H1 (cell line): ENCODE results near the gene LRP3. TPM values are rescaled to one million over a fixed set of nuclear protein-coding genes. Genes with fewer than 3 reads are reported as not detected.

Source experiments
- CTCF ChIA-PET: fragments of 300-600 bp; sonication (Branson Sonifier 250); formaldehyde crosslinking; loops from one replicate; lab custom pipeline; 2021; ENCODE audit not compliant: partially characterized antibody; lab: Charles Lee
- POLR2A ChIA-PET: fragments of 300-600 bp; sonication (Branson Sonifier 250); formaldehyde crosslinking; loops from one replicate; lab custom pipeline; 2021; ENCODE audit warnings: inconsistent platforms; ENCODE audit not compliant: partially characterized antibody; lab: Charles Lee
- DNase-seq, 2 experiments: peaks; one replicate each; pipeline versions ENCODE4 v3.0.0 to v3.0.0-alpha.2; 2010 to 2022; ENCODE audit warnings: low spot score in 2 of 2, low read depth in 1 of 2, mixed read lengths in 1 of 2
- FAIRE-seq: peaks from 2 replicates; lab custom pipeline; 2011; peaks lifted over from hg19 to GRCh38; lab: Jason Lieb, UNC
- H2AFZ ChIP-seq: 2 replicates; pipeline ENCODE4 v1.8.1; 2012; ENCODE audit warnings: low read length, inconsistent platforms
- H2AK5ac ChIP-seq: 2 replicates; pipeline ENCODE4 v1.6.1; 2013; ENCODE audit warnings: low read depth, low read length
- H2BK120ac ChIP-seq: replicated peaks from 2 replicates; pipeline ENCODE3; 2013; ENCODE audit warnings: low read depth, low read length, inconsistent platforms
- H2BK12ac ChIP-seq: 2 replicates; pipeline ENCODE4 v1.6.1; 2013; ENCODE audit warnings: low read depth, low read length
- H2BK15ac ChIP-seq: 2 replicates; pipeline ENCODE4 v1.6.1; 2013; ENCODE audit warnings: low read length
- H2BK20ac ChIP-seq: 2 replicates; pipeline ENCODE4 v1.6.1; 2013; ENCODE audit warnings: low read length
- H2BK5ac ChIP-seq: 2 replicates; pipeline ENCODE4 v1.6.1; 2013; ENCODE audit warnings: low read depth, low read length
- H3K14ac ChIP-seq: 2 replicates; pipeline ENCODE4 v1.6.1; 2013; ENCODE audit warnings: inconsistent platforms; ENCODE audit not compliant: insufficient read length
- H3K18ac ChIP-seq: 2 replicates; pipeline ENCODE4 v1.6.1; 2013; ENCODE audit warnings: low read length; ENCODE audit errors: extremely low read depth
- H3K23ac ChIP-seq: 2 replicates; pipeline ENCODE4 v1.6.1; 2013; ENCODE audit warnings: inconsistent platforms; ENCODE audit not compliant: insufficient read length
- H3K23me2 ChIP-seq: 2 replicates; pipeline ENCODE4 v1.6.1; 2013; ENCODE audit warnings: low read depth, low read length
- H3K27ac ChIP-seq: 2 replicates; pipeline ENCODE4 v1.6.1; 2011; ENCODE audit warnings: low read depth, low read length, inconsistent platforms
- H3K27me3 ChIP-seq, 4 experiments: replicated peaks in 1 of 4; 1 replicate in 1 of 4; 2 replicates in 3 of 4; pipeline versions ENCODE4 v1.6.1 to v1.8.1; 2011 to 2013; ENCODE audit warnings: low read length in 3 of 4, mild to moderate bottlenecking in 3 of 4, inconsistent platforms in 2 of 4, mixed read lengths in 2 of 4, moderate library complexity in 1 of 4; ENCODE audit not compliant: control insufficient read depth in 3 of 4, insufficient read depth in 3 of 4; ENCODE audit errors: extremely low read depth in 1 of 4
- H3K36me3 ChIP-seq, 4 experiments: 2 replicates each; pipeline versions ENCODE4 v1.6.1 to v1.8.1; 2011 to 2013; ENCODE audit warnings: mild to moderate bottlenecking in 4 of 4, low read length in 3 of 4, moderate library complexity in 2 of 4, control low read depth in 1 of 4, inconsistent platforms in 1 of 4; ENCODE audit not compliant: insufficient read depth in 4 of 4, control insufficient read depth in 2 of 4
- H3K4ac ChIP-seq: replicated peaks from 2 replicates; pipeline ENCODE3; 2013; ENCODE audit warnings: low read length, low read depth, mixed read lengths, inconsistent platforms; ENCODE audit not compliant: insufficient read length
- H3K4me1 ChIP-seq, 4 experiments: replicated peaks in 1 of 4; 1 replicate in 1 of 4; 2 replicates in 3 of 4; pipeline versions ENCODE4 v1.6.1 to v1.8.1; 2011 to 2013; ENCODE audit warnings: low read length in 3 of 4, inconsistent platforms in 2 of 4, mixed read lengths in 1 of 4; ENCODE audit not compliant: insufficient read depth in 4 of 4, control insufficient read depth in 3 of 4
- H3K4me2 ChIP-seq, 2 experiments: 2 replicates each; pipeline versions ENCODE4 v1.6.1 to v1.8.1; 2011 to 2013; ENCODE audit warnings: low read depth in 2 of 2, low read length in 2 of 2, control low read depth in 1 of 2, inconsistent platforms in 1 of 2, mild to moderate bottlenecking in 1 of 2; ENCODE audit not compliant: insufficient read depth in 1 of 2
- H3K4me3 ChIP-seq, 4 experiments: fragments of 200-600, 300-600 bp in 1 of 4; sonication (generic), shearing (Covaris generic), sonication (Bioruptor Twin) in 1 of 4; 2 replicates each; pipeline versions ENCODE4 v1.5.1 to v1.8.1; 2011 to 2016; ENCODE audit warnings: low read length in 4 of 4, low read depth in 3 of 4, control low read depth in 2 of 4, inconsistent platforms in 2 of 4, mild to moderate bottlenecking in 2 of 4, mixed read lengths in 1 of 4, moderate library complexity in 1 of 4; ENCODE audit not compliant: insufficient read depth in 2 of 4; ENCODE audit errors: extremely low read depth in 1 of 4
- H3K56ac ChIP-seq: replicated peaks from 2 replicates; pipeline ENCODE3; 2013; ENCODE audit warnings: low read depth, mild to moderate bottlenecking, mixed read lengths, low read length, inconsistent platforms; ENCODE audit not compliant: insufficient read length
- H3K79me1 ChIP-seq: 2 replicates; pipeline ENCODE4 v1.6.1; 2013; ENCODE audit warnings: low read depth, low read length, control low read depth
- H3K79me2 ChIP-seq, 2 experiments: 2 replicates each; pipeline versions ENCODE4 v1.6.1 to v1.8.1; 2012 to 2013; ENCODE audit warnings: low read length in 2 of 2, mild to moderate bottlenecking in 2 of 2, inconsistent platforms in 1 of 2; ENCODE audit not compliant: insufficient read depth in 2 of 2, control insufficient read depth in 1 of 2
- H3K9ac ChIP-seq, 4 experiments: replicated peaks in 1 of 4; 1 replicate in 1 of 4; 2 replicates in 3 of 4; pipeline versions ENCODE4 v1.6.1 to v1.8.1; 2011 to 2013; ENCODE audit warnings: low read depth in 3 of 4, low read length in 3 of 4, control low read depth in 2 of 4, mild to moderate bottlenecking in 2 of 4, moderate library complexity in 2 of 4, inconsistent platforms in 1 of 4; ENCODE audit errors: extremely low read depth in 1 of 4
- H3K9me3 ChIP-seq, 2 experiments: 2 replicates each; pipeline versions ENCODE4 v1.6.1 to v1.8.1; 2012 to 2013; ENCODE audit warnings: mild to moderate bottlenecking in 2 of 2, moderate library complexity in 2 of 2, control low read depth in 1 of 2, inconsistent platforms in 1 of 2, low read depth in 1 of 2, low read length in 1 of 2, mixed read lengths in 1 of 2; ENCODE audit not compliant: insufficient read depth in 2 of 2
- H4K20me1 ChIP-seq, 2 experiments: replicated peaks in 1 of 2; 2 replicates each; pipeline versions ENCODE3 to v1.8.1; 2011 to 2013; ENCODE audit warnings: inconsistent platforms in 2 of 2, low read length in 2 of 2, mild to moderate bottlenecking in 1 of 2; ENCODE audit not compliant: insufficient read depth in 2 of 2, control insufficient read depth in 1 of 2
- H4K5ac ChIP-seq: 2 replicates; pipeline ENCODE4 v1.6.1; 2013; ENCODE audit warnings: low read length, low read depth, mixed read lengths, inconsistent platforms; ENCODE audit not compliant: insufficient read length
- H4K8ac ChIP-seq: 2 replicates; pipeline ENCODE4 v1.8.0; 2013; ENCODE audit warnings: mild to moderate bottlenecking, moderate library complexity, low read length, inconsistent platforms; ENCODE audit not compliant: insufficient read depth; ENCODE audit errors: extremely low read depth
- H4K91ac ChIP-seq: replicated peaks from 2 replicates; pipeline ENCODE3; 2013; ENCODE audit warnings: low read length, mixed read lengths, inconsistent platforms; ENCODE audit not compliant: insufficient read length
- ASH2L ChIP-seq: fragments of 200-600, 300-600 bp; sonication (generic); IDR thresholded peaks from one replicate; pipeline ENCODE4 v1.7.1; 2017; ENCODE audit warnings: low read length
- WGBS, 2 experiments: shearing (Covaris generic) in 1 of 2; methylation state at CpG; one replicate each; pipeline versions ENCODE4 v1.1.6 to v1.1.7; 2013 to 2015; ENCODE audit warnings: low lambda C conversion rate in 2 of 2, mixed read lengths in 2 of 2, inconsistent platforms in 1 of 2, low coverage in 1 of 2, missing lambda C conversion rate in 1 of 2; ENCODE audit not compliant: insufficient replicate concordance in 2 of 2, insufficient coverage in 1 of 2, insufficient read length in 1 of 2; ENCODE audit errors: extremely low coverage in 1 of 2, missing lambda C conversion rate in 1 of 2; 5-methylcytosine and 5-hydroxymethylcytosine counted together
- polyA plus RNA-seq, 7 experiments: library from polyadenylated mRNA; depleted of rRNA in 3 of 7; stranded (reverse) in 5 of 7; unstranded in 2 of 7; fragments of >200 nt in 5 of 7; fragments of 200-250 nt in 2 of 7; gene quantifications; 1 replicate in 5 of 7; 2 replicates in 1 of 7; 4 replicates in 1 of 7; pipeline versions ENCODE4 v1.2.1 to v1.2.3, GENCODE V29; 2011 to 2013; ENCODE audit warnings: missing spikeins in 2 of 7, mixed read lengths in 2 of 7
- total RNA-seq: library from RNA; stranded (reverse); fragmentation: NEBNext Ultra II Directional; extraction: Animal tissue kit (Norgen Biotek cat#: 25700); gene quantifications from 2 replicates; pipeline ENCODE4 v1.2.1, GENCODE V29; 2021

The LRP3 gene
- total and polyA plus RNA-seq, 2 of the 8 experiments (the other 6 are each of a cell fraction or from before 2014, with no cell fraction given), result 30.3 to 33.7 TPM

GRCh38 chr19:33171916-33172359 lies 22.2 kb upstream of the LRP3 start:
- POLR2A ChIA-PET, result interaction anchor here (0.6 to 1.9 kb wide), 3 partner anchors 10 to 63 kb away, joined by 3 to 4 read pairs (median 3); no protein-coding TSS in a partner anchor
- H3K9me3 ChIP-seq, result 0 out of 4 replicates have a peak, but pooled peaks cover 0 to 4% of the 10 kb centered on the region in 2 experiments
- 94% methylated on average over 6 of the region's 6 CpGs; no CpG with 5 or more reads in 1 of the 2 experiments for WGBS, 2 experiments

More at GRCh38 chr19:33171916-33172359, 22.2 kb upstream of the LRP3 start:
- Histone ChIP-seq H3K27ac (no peak overlapping the region), H3K4me3 (no peak overlapping the region), H4K20me1 (peaks cover 0 to 5% of the 10 kb centered on the region in 2 experiments), H2AFZ (no peak overlapping the region), H2AK5ac (no peak overlapping the region), H3K23me2 (peaks cover 5% of the 10 kb centered on the region), H3K4me2 (no peak overlapping the region), H2BK20ac (no peak overlapping the region), H2BK12ac (no peak overlapping the region), H3K36me3 (no peaks in the 10 kb centered on the region), H2BK120ac (no peak overlapping the region), H2BK15ac (no peak overlapping the region), H4K91ac (no peak overlapping the region), H4K8ac (no peak overlapping the region), H3K18ac (no peak overlapping the region), H3K79me2 (0 out of 4 replicates have a peak, but pooled peaks cover 0 to 3% of the 10 kb centered on the region in 2 experiments), H3K79me1 (peaks cover 3% of the 10 kb centered on the region; the same call in 1 of the 2 replicates), H4K5ac (no peak overlapping the region), H3K23ac (no peak overlapping the region), H3K4ac (no peak overlapping the region), H3K4me1 (peaks cover 0 to 3% (median under 1%) of the 10 kb centered on the region in 4 experiments; a peak in 2 of 7 replicates), H3K14ac (no peak overlapping the region), H3K9ac (no peak overlapping the region), H3K27me3 (no peaks in the 10 kb centered on the region), H3K56ac (no peak overlapping the region), H2BK5ac (no peak overlapping the region)
- no peak for DNase-seq
- CTCF ChIA-PET, result interaction anchor here (1.7 to 2.0 kb wide), 2 partner anchors 12 to 43 kb away, joined by 4 to 6 read pairs; no protein-coding TSS in a partner anchor
- FAIRE-seq, result no peak
- no peak for TF ChIP-seq ASH2L
